IMR-90 (cell line): ENCODE data around the gene CTCFL. TPM values are rescaled to one million over a fixed set of nuclear protein-coding genes. Genes with fewer than 3 reads are reported as not detected.

Source experiments
- ATAC-seq: fragments of 200-7000 bp; cut with Tn5 transposase; 2 replicates; pipeline ENCODE4 v1.9.1; 2020; ENCODE audit warnings: low read depth, mild to moderate bottlenecking, moderate library complexity
- BruUV-seq: library from RNA; stranded (reverse); fragments of 400-500 nt; replicated peaks from 2 replicates; lab custom pipeline; 2021; lab: Mats Ljungman, UMichigan
- CTCF ChIA-PET: fragments of 300-600 bp; formaldehyde crosslinking; extraction: SDS; loops from one replicate; lab custom pipeline; 2021; ENCODE audit warnings: antibody characterized with exemption; lab: Yijun Ruan, JAX
- POLR2A ChIA-PET: fragments of 300-600 bp; sonication (Branson Sonifier 250); formaldehyde crosslinking; loops from one replicate; lab custom pipeline; 2022; ENCODE audit warnings: antibody characterized with exemption; ENCODE audit not compliant: unreplicated experiment; lab: Charles Lee
- DNase-seq: peaks from one replicate; pipeline ENCODE4 v3.0.0; 2013
- H2AFZ ChIP-seq: replicated peaks from 2 replicates; pipeline ENCODE3; 2013; ENCODE audit warnings: low read length, mild to moderate bottlenecking; ENCODE audit not compliant: poor library complexity
- H2AK5ac ChIP-seq: 2 replicates; pipeline ENCODE4 v1.6.1; 2013; ENCODE audit warnings: low read depth, low read length, inconsistent platforms
- H2AK9ac ChIP-seq: replicated peaks from 2 replicates; pipeline ENCODE3; 2013; ENCODE audit warnings: mild to moderate bottlenecking, low read depth, low read length, moderate library complexity; ENCODE audit not compliant: poor library complexity
- H2BK120ac ChIP-seq: 2 replicates; pipeline ENCODE4 v1.6.1; 2013; ENCODE audit warnings: low read depth, low read length, inconsistent platforms
- H2BK15ac ChIP-seq: 3 replicates; pipeline ENCODE4 v1.6.1; 2013; ENCODE audit warnings: low read depth, low read length, inconsistent platforms
- H2BK20ac ChIP-seq: 2 replicates; pipeline ENCODE4 v1.6.1; 2013; ENCODE audit warnings: low read depth, mild to moderate bottlenecking, inconsistent platforms, low read length, moderate library complexity
- H2BK5ac ChIP-seq: 2 replicates; pipeline ENCODE4 v1.6.1; 2013; ENCODE audit warnings: mild to moderate bottlenecking, low read depth, low read length, inconsistent platforms; ENCODE audit not compliant: poor library complexity, severe bottlenecking
- H3K14ac ChIP-seq: replicated peaks from 2 replicates; pipeline ENCODE4 v1.6.1; 2013; ENCODE audit warnings: low read depth, low read length, inconsistent platforms
- H3K18ac ChIP-seq: 2 replicates; pipeline ENCODE4 v1.6.1; 2013; ENCODE audit warnings: low read depth, low read length, control low read depth
- H3K23ac ChIP-seq: 2 replicates; pipeline ENCODE4 v1.6.1; 2013; ENCODE audit warnings: low read depth, low read length, inconsistent platforms
- H3K27ac ChIP-seq: 2 replicates; pipeline ENCODE4 v1.5.1; 2013; ENCODE audit warnings: mild to moderate bottlenecking, control low read depth, low read length; ENCODE audit not compliant: insufficient read depth
- H3K27me3 ChIP-seq: 2 replicates; pipeline ENCODE4 v1.6.1; 2013; ENCODE audit warnings: low read length; ENCODE audit not compliant: control insufficient read depth, insufficient read depth
- H3K36me3 ChIP-seq: 2 replicates; pipeline ENCODE4 v1.6.1; 2013; ENCODE audit warnings: low read length, mixed read lengths; ENCODE audit not compliant: control insufficient read depth, insufficient read depth
- H3K4ac ChIP-seq: 2 replicates; pipeline ENCODE4 v1.6.1; 2013; ENCODE audit warnings: low read depth, low read length, inconsistent platforms
- H3K4me1 ChIP-seq: 2 replicates; pipeline ENCODE4 v1.6.1; 2013; ENCODE audit warnings: low read length, mixed read lengths; ENCODE audit not compliant: control insufficient read depth, insufficient read depth
- H3K4me2 ChIP-seq: 2 replicates; pipeline ENCODE4 v1.6.1; 2013; ENCODE audit warnings: low read depth, mild to moderate bottlenecking, control low read depth, low read length, moderate library complexity
- H3K4me3 ChIP-seq: 2 replicates; pipeline ENCODE4 v1.5.1; 2013; ENCODE audit warnings: low read depth, mild to moderate bottlenecking, control low read depth, low read length, moderate library complexity; ENCODE audit not compliant: insufficient read depth
- H3K56ac ChIP-seq: 2 replicates; pipeline ENCODE4 v1.6.1; 2013; ENCODE audit warnings: low read length, inconsistent platforms; ENCODE audit not compliant: insufficient read depth; ENCODE audit errors: extremely low read depth
- H3K79me1 ChIP-seq, 2 experiments: 2 replicates each; pipeline ENCODE4 v1.6.1; 2013; ENCODE audit warnings: low read length in 2 of 2, inconsistent platforms in 1 of 2, low read depth in 1 of 2
- H3K9ac ChIP-seq: 2 replicates; pipeline ENCODE4 v1.6.1; 2013; ENCODE audit warnings: low read depth, low read length, control low read depth
- H3K9me1 ChIP-seq: 2 replicates; pipeline ENCODE4 v1.6.1; 2013; ENCODE audit warnings: low read length, inconsistent platforms; ENCODE audit not compliant: insufficient read depth
- H3K9me3 ChIP-seq: 2 replicates; pipeline ENCODE4 v1.6.1; 2013; ENCODE audit warnings: low read length; ENCODE audit not compliant: control insufficient read depth, insufficient read depth
- H4K20me1 ChIP-seq: 2 replicates; pipeline ENCODE4 v1.6.1; 2013; ENCODE audit warnings: low read length, inconsistent platforms; ENCODE audit not compliant: insufficient read depth
- H4K5ac ChIP-seq: 2 replicates; pipeline ENCODE4 v1.6.1; 2013; ENCODE audit warnings: mild to moderate bottlenecking, low read depth, low read length, control low read depth
- H4K8ac ChIP-seq, 2 experiments: 2 replicates each; pipeline ENCODE4 v1.6.1; 2013; ENCODE audit warnings: low read depth in 2 of 2, low read length in 2 of 2, control low read depth in 1 of 2, inconsistent platforms in 1 of 2
- H4K91ac ChIP-seq: 2 replicates; pipeline ENCODE4 v1.6.1; 2013; ENCODE audit warnings: low read depth, low read length, inconsistent platforms; ENCODE audit not compliant: insufficient read depth
- CEBPB ChIP-seq: IDR thresholded peaks from 2 replicates; pipeline ENCODE4 v1.6.1; 2012; ENCODE audit warnings: low read depth, low read length, improper control_type of control experiment
- RAD21 ChIP-seq: IDR thresholded peaks from 2 replicates; pipeline ENCODE4 v1.6.1; 2012; ENCODE audit warnings: low read length, improper control_type of control experiment
- WGBS, 2 experiments: methylation state at CpG; one replicate each; pipeline versions ENCODE4 v1.1.5 to v1.1.7; 2013; ENCODE audit warnings: missing lambda C conversion rate in 2 of 2; ENCODE audit not compliant: insufficient read length in 1 of 2; ENCODE audit errors: extremely low coverage in 2 of 2; 5-methylcytosine and 5-hydroxymethylcytosine counted together
- dilution Hi-C: fragments of 300-500 bp; cut with HindIII; formaldehyde crosslinking; loops from one replicate; pipeline ENCODE4 v1.14.3; 2018; ENCODE audit warnings: low sequenced_read_pairs; ENCODE audit not compliant: unreplicated experiment
- in situ Hi-C: fragments of 300-500 bp; cut with MboI; formaldehyde crosslinking; loops from 3 replicates; pipeline ENCODE4 v1.14.3; 2019; ENCODE audit warnings: low sequenced_read_pairs, inconsistent platforms, mixed read lengths
- intact Hi-C: fragments of 100-400 bp; cut with micrococcal nuclease; formaldehyde crosslinking; loops from 2 replicates; pipeline ENCODE4 v1.10.0; 2022
- polyA plus RNA-seq, 3 experiments: library from polyadenylated mRNA; depleted of rRNA; stranded (reverse); fragments of >200 nt; gene quantifications; 2 replicates each; pipeline ENCODE4 v1.2.3, GENCODE V29; 2012; ENCODE audit warnings: low replicate concordance in 1 of 3
- total RNA-seq: library from RNA; depleted of rRNA; stranded (reverse); fragments of >200 nt; gene quantifications from 2 replicates; pipeline ENCODE4 v1.2.3, GENCODE V29; 2012

Gene CTCFL
- total and polyA plus RNA-seq, 2 of the 4 experiments (the other 2 are of a cell fraction): not detected

GRCh38 chr20:57464642-57465211 is 60.2 kb downstream of the CTCFL start:
- Histone ChIP-seq H3K27ac (no peak overlapping the region), H3K18ac (no peak overlapping the region), H2AK5ac (no peak overlapping the region), H4K20me1 (no peaks in the 10 kb centered on the region), H4K91ac (no peak overlapping the region), H3K9me3 (no peaks in the 10 kb centered on the region), H3K36me3 (no peaks in the 10 kb centered on the region), H4K8ac (no peak overlapping the region), H3K4me2 (no peak overlapping the region), H3K4ac (no peak overlapping the region), H3K23ac (no peak overlapping the region), H3K27me3 (peaks cover 22% of the 10 kb centered on the region), H2AFZ (no peak overlapping the region), H2BK20ac (no peak overlapping the region), H2BK120ac (no peak overlapping the region), H2BK15ac (no peak overlapping the region), H2BK5ac (no peak overlapping the region), H3K9me1 (no peaks in the 10 kb centered on the region), H4K5ac (no peak overlapping the region), H3K4me3 (no peak overlapping the region), H2AK9ac (no peak overlapping the region), H3K56ac (no peak overlapping the region), H3K4me1 (no peaks in the 10 kb centered on the region), H3K9ac (no peak overlapping the region), H3K14ac (no peak overlapping the region), H3K79me1 (no peaks in the 10 kb centered on the region)
- DNase-seq (no peak), ATAC-seq (peak; percentile 42; the same call in 1 of the 2 replicates)
- WGBS, 2 experiments: 82% methylated on average over 4 of the region's 13 CpGs; no CpG with 5 or more reads in 1 of the 2 experiments
- ChIA-PET POLR2A (no interaction called here), CTCF (no interaction called here)
- BruUV-seq: no TSS peak
- dilution Hi-C loops: no loop called here
- in situ Hi-C loops: no loop called here
- intact Hi-C loops: no loop called here
- TF ChIP-seq CEBPB (peak; percentile 89), RAD21 (no peak)
